GM21390 (cell line): ENCODE results near the gene PRM3.

Source experiments
- ATAC-seq: cut with Tn5 transposase; IDR thresholded peaks from one replicate; pipeline ENCODE4 v1.9.1; 2021; ENCODE audit not compliant: unreplicated experiment

The PRM3 gene

GRCh38 chr16:11259655-11260595, 13.5 kb downstream of the PRM3 start:
- ATAC-seq = no peak

- no peak for ATAC-seq
Observed at GRCh38 chr16:11258553-11259492, 14.6 kb downstream of the PRM3 start.

GRCh38 chr16:11257131-11257938, 16.1 kb downstream of the PRM3 start:
- ATAC-seq = no peak

- ATAC-seq = no peak
Observed at GRCh38 chr16:11256661-11257130, 16.7 kb downstream of the PRM3 start.

GRCh38 chr16:11255737-11256660, 17.4 kb downstream of the PRM3 start, which contains the start of gene SOCS1:
Gene SOCS1 (minus strand): TSS chr16:11256204. CDS start chr16:11255478, 726 bp downstream.
- ATAC-seq = peak; percentile 49

GRCh38 chr16:11254913-11255736, 18.3 kb downstream of the PRM3 start:
- no peak for ATAC-seq

GRCh38 chr16:11253995-11254912, 19.2 kb downstream of the PRM3 start:
- no peak for ATAC-seq

GRCh38 chr16:11253009-11253994, 20.1 kb downstream of the PRM3 start:
- no peak for ATAC-seq

GRCh38 chr16:11252482-11252931, 20.9 kb downstream of the PRM3 start:
- no peak for ATAC-seq

- no peak for ATAC-seq
Observed at GRCh38 chr16:11251525-11252481, 21.6 kb downstream of the PRM3 start.

- ATAC-seq = no peak
Observed at GRCh38 chr16:11250786-11251524, 22.5 kb downstream of the PRM3 start.

GRCh38 chr16:11250091-11250785, 23.2 kb downstream of the PRM3 start:
- no peak for ATAC-seq

- ATAC-seq = no peak
Observed at GRCh38 chr16:11249233-11250061, 24.0 kb downstream of the PRM3 start.
